ENCODE data around the gene TTC3.

The TTC3 gene

GRCh38 chr21:37186983-37187382, 113.9 kb downstream of the TTC3 start:
- Histone ChIP-seq H3K4me3 (ENCODE audit: low read length, poor library complexity, severe bottlenecking) (no peak overlapping the region), H4K20me1 (ENCODE audit: insufficient read depth, low read length, poor library complexity, severe bottlenecking) (no peaks in the 10 kb centered on the region), H3K79me2 (ENCODE audit: insufficient read depth, low read length) (no peaks in the 10 kb centered on the region), H3K27me3 (ENCODE audit: insufficient read depth, low read length, poor library complexity, severe bottlenecking) (no peaks in the 10 kb centered on the region), H3K9me3 (ENCODE audit: insufficient read depth, low read depth, low read length) (no peaks in the 10 kb centered on the region), H3K4me1 (ENCODE audit: insufficient read depth, low read length, poor library complexity, severe bottlenecking) (peaks cover 18% of the 10 kb centered on the region), H2AFZ (ENCODE audit: low read length) (no peak overlapping the region), H3F3A (ENCODE audit: low read depth) (0 out of 2 replicates have a peak, but pooled peaks cover 3% of the 10 kb centered on the region), H3K4me2 (ENCODE audit: low read depth, low read length, poor library complexity, severe bottlenecking) (peak overlapping the region; percentile 21), H3K9ac (ENCODE audit: low read depth, low read length, poor library complexity, severe bottlenecking) (no peak overlapping the region), H3K9me2 (replicated peaks; ENCODE audit: low read depth, low read length) (no peaks in the 10 kb centered on the region), H3K36me3 (ENCODE audit: insufficient read depth, low read length) (peaks cover 81% of the 10 kb centered on the region)
- no peak for TF ChIP-seq EZH2phosphoT487 (IDR thresholded peaks at IDR 0.05; ENCODE audit: borderline replicate concordance)
- TF ChIP-seq CTCF (conservative IDR thresholded peaks at IDR 0.05; ENCODE audit: low read length): no peak

- TF ChIP-seq CTCF (conservative IDR thresholded peaks at IDR 0.05; ENCODE audit: low read length): no peak
- no peak for TF ChIP-seq EZH2phosphoT487 (IDR thresholded peaks at IDR 0.05; ENCODE audit: borderline replicate concordance)
- H3K9me2 ChIP-seq (replicated peaks; ENCODE audit: low read depth, low read length): no peaks in the 10 kb centered on the region
- H3K9ac ChIP-seq (ENCODE audit: low read depth, low read length, poor library complexity, severe bottlenecking): no peak overlapping the region
- no peak overlapping the region for H2AFZ ChIP-seq (ENCODE audit: low read length)
- H3K4me1 ChIP-seq (ENCODE audit: insufficient read depth, low read length, poor library complexity, severe bottlenecking): peaks cover 18% of the 10 kb centered on the region
- no peak overlapping the region for H3K4me2 ChIP-seq (ENCODE audit: low read depth, low read length, poor library complexity, severe bottlenecking)
- H3K36me3 ChIP-seq (ENCODE audit: insufficient read depth, low read length): peaks cover 84% of the 10 kb centered on the region
- no peak overlapping the region for H3K4me3 ChIP-seq (ENCODE audit: low read length, poor library complexity, severe bottlenecking)
- no peaks in the 10 kb centered on the region for H4K20me1 ChIP-seq (ENCODE audit: insufficient read depth, low read length, poor library complexity, severe bottlenecking)
- H3F3A ChIP-seq (ENCODE audit: low read depth): 0 out of 2 replicates have a peak, but pooled peaks cover 3% of the 10 kb centered on the region
- H3K79me2 ChIP-seq (ENCODE audit: insufficient read depth, low read length): no peaks in the 10 kb centered on the region
- no peaks in the 10 kb centered on the region for H3K27me3 ChIP-seq (ENCODE audit: insufficient read depth, low read length, poor library complexity, severe bottlenecking)
- H3K9me3 ChIP-seq (ENCODE audit: insufficient read depth, low read depth, low read length): no peaks in the 10 kb centered on the region
These were observed 115.8 kb downstream of the TTC3 start for GRCh38 chr21:37188825-37189224.

- no peak overlapping the region for H3K9ac ChIP-seq (ENCODE audit: low read depth, low read length, poor library complexity, severe bottlenecking)
- peaks cover 8% of the 10 kb centered on the region for H3K4me1 ChIP-seq (ENCODE audit: insufficient read depth, low read length, poor library complexity, severe bottlenecking)
- H3K36me3 ChIP-seq (ENCODE audit: insufficient read depth, low read length): peaks cover 88% of the 10 kb centered on the region
- no peaks in the 10 kb centered on the region for H3K9me3 ChIP-seq (ENCODE audit: insufficient read depth, low read depth, low read length)
- no peaks in the 10 kb centered on the region for H3K27me3 ChIP-seq (ENCODE audit: insufficient read depth, low read length, poor library complexity, severe bottlenecking)
- no peaks in the 10 kb centered on the region for H4K20me1 ChIP-seq (ENCODE audit: insufficient read depth, low read length, poor library complexity, severe bottlenecking)
- no peak for TF ChIP-seq EZH2phosphoT487 (IDR thresholded peaks at IDR 0.05; ENCODE audit: borderline replicate concordance)
- TF ChIP-seq CTCF (conservative IDR thresholded peaks at IDR 0.05; ENCODE audit: low read length): no peak
- H3F3A ChIP-seq (ENCODE audit: low read depth): no peaks in the 10 kb centered on the region
- H3K4me3 ChIP-seq (ENCODE audit: low read length, poor library complexity, severe bottlenecking): no peak overlapping the region
- no peaks in the 10 kb centered on the region for H3K9me2 ChIP-seq (replicated peaks; ENCODE audit: low read depth, low read length)
- H2AFZ ChIP-seq (ENCODE audit: low read length): no peak overlapping the region
- H3K4me2 ChIP-seq (ENCODE audit: low read depth, low read length, poor library complexity, severe bottlenecking): no peak overlapping the region
- H3K79me2 ChIP-seq (ENCODE audit: insufficient read depth, low read length): no peaks in the 10 kb centered on the region
These were observed 119.0 kb downstream of the TTC3 start for GRCh38 chr21:37192019-37192418.
